GM12892 (cell line): ENCODE data around the gene MUC6.
"Not testable (repeated sequence)": the region's sequence is repeated elsewhere in the genome, so short reads cannot be mapped to it uniquely, and the experiment has no call there.

ENCODE experiments used
- DNase-seq: peaks from one replicate; pipeline ENCODE4 v3.0.0; 2011; ENCODE audit not compliant: insufficient read length
- FAIRE-seq: peaks from 2 replicates; lab custom pipeline; 2011; peaks lifted over from hg19 to GRCh38; lab: Jason Lieb, UNC
- POLR2A ChIP-seq: IDR thresholded peaks from 2 replicates; pipeline ENCODE4 v1.6.1; 2011; ENCODE audit warnings: low read depth, low read length, control low read depth
- POLR2AphosphoS5 ChIP-seq: IDR thresholded peaks from 2 replicates; pipeline ENCODE4 v1.6.1; 2011; ENCODE audit warnings: low read depth, low read length, control low read depth
- TAF1 ChIP-seq: IDR thresholded peaks from 2 replicates; pipeline ENCODE4 v1.6.1; 2011; ENCODE audit warnings: low read depth, mild to moderate bottlenecking, control low read depth, low read length, borderline replicate concordance

The MUC6 gene

GRCh38 chr11:981764-982163 lies 54.8 kb downstream of the MUC6 start:
- TF ChIP-seq TAF1 (no peak), POLR2A (no peak), POLR2AphosphoS5 (no peak)
- no peak for DNase-seq
- FAIRE-seq = no peak

GRCh38 chr11:980438-981357 lies 55.8 kb downstream of the MUC6 start:
- TF ChIP-seq TAF1 = no peak
- TF ChIP-seq POLR2AphosphoS5 = no peak
- TF ChIP-seq POLR2A = no peak
- DNase-seq (no peak), FAIRE-seq (no peak)

GRCh38 chr11:978781-979180 lies 57.7 kb downstream of the MUC6 start:
- DNase-seq (no peak), FAIRE-seq (no peak)
- TF ChIP-seq POLR2AphosphoS5 = no peak

- no peak for FAIRE-seq
- no peak for TF ChIP-seq POLR2A
- TF ChIP-seq POLR2AphosphoS5 = no peak
- no peak for TF ChIP-seq TAF1
- no peak for DNase-seq
These were observed 58.4 kb downstream of the MUC6 start for GRCh38 chr11:977830-978720.

GRCh38 chr11:976431-977160 lies 59.9 kb downstream of the MUC6 start:
- FAIRE-seq (no peak), DNase-seq (no peak)
- no peak for TF ChIP-seq TAF1
- no peak for TF ChIP-seq POLR2AphosphoS5
- TF ChIP-seq POLR2A = no peak

- DNase-seq = no peak
- FAIRE-seq = no peak
- no peak for TF ChIP-seq POLR2A
- TF ChIP-seq TAF1 = no peak
- TF ChIP-seq POLR2AphosphoS5 = no peak
These were observed 60.7 kb downstream of the MUC6 start for GRCh38 chr11:975827-976226.

- not testable (repeated sequence) for DNase-seq, FAIRE-seq
These were observed 61.1 kb downstream of the MUC6 start for GRCh38 chr11:975376-975775.

GRCh38 chr11:973237-973636 lies 63.3 kb downstream of the MUC6 start:
- TF ChIP-seq POLR2A = no peak
- no peak for TF ChIP-seq TAF1
- TF ChIP-seq POLR2AphosphoS5 = no peak
- FAIRE-seq = no peak
- DNase-seq = no peak

GRCh38 chr11:972523-973211 lies 63.9 kb downstream of the MUC6 start:
- no peak for FAIRE-seq
- no peak for TF ChIP-seq POLR2A
- no peak for TF ChIP-seq POLR2AphosphoS5
- TF ChIP-seq TAF1 = no peak

GRCh38 chr11:971731-972365 lies 64.7 kb downstream of the MUC6 start:
- FAIRE-seq (no peak), DNase-seq (no peak)
- TF ChIP-seq POLR2A (no peak), POLR2AphosphoS5 (no peak), TAF1 (no peak)

More at GRCh38 chr11:972523-973211, 63.9 kb downstream of the MUC6 start:
- no peak for DNase-seq
